ENCODE results near the gene TCP1. TPM values are rescaled to one million over a fixed set of nuclear protein-coding genes. Genes with fewer than 3 reads are reported as not detected.
A peak's percentile ranks its signal among the peaks of the same experiment; 100 is the strongest.
"Not testable (repeated sequence)": the region's sequence is repeated elsewhere in the genome, so short reads cannot be mapped to it uniquely, and the experiment has no call there.

Gene TCP1
- total and polyA plus RNA-seq, 4 donors, result 105 to 146 (median 113) TPM

DNA sequence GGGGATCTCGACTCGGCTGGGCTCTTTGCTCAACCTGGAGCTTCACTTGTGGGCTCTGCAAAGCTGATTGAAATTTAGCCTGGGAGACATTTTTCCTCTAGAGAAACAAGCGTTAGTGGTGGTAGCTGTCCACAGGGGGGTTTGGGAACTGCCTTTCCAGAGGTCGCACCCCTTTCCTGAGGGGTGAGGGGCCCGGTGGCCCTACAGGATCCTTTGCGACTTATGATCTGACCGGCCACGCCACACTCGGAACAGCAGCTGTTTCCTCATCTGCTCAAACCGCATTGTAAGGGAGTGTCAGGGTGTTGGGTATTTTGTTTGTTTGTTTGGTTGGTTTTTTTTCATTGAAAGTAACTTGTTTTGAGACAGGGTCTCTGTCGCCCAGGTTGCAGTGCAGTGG, 31.7 kb upstream of the TCP1 start:
- H3K27me3 ChIP-seq (ENCODE audit: control insufficient read depth in 1 of 2, insufficient read depth in 2 of 2, low read length in 1 of 2), result no peaks in the 10 kb centered on the region
- H3K4me3 ChIP-seq (ENCODE audit: low read length in 2 of 2), result no peak overlapping the region
- H3K4me1 ChIP-seq (ENCODE audit: control insufficient read depth in 1 of 2, insufficient read depth in 2 of 2, low read length in 2 of 2), result no peaks in the 10 kb centered on the region
- H3K9me3 ChIP-seq (ENCODE audit: control insufficient read depth, low read length), result no peaks in the 10 kb centered on the region
- ATAC-seq (ENCODE audit: low FRiP score), result no peak
- no peak overlapping the region for H3K27ac ChIP-seq (ENCODE audit: low read depth in 1 of 2, low read length in 2 of 2)
- intact Hi-C loops (cut with DNase I), result no loop called here
- no peak for DNase-seq
- WGBS, 2 donors, result 90 to 92% methylated on average over 11 of the region's 11 CpGs
- no peaks in the 10 kb centered on the region for H3K36me3 ChIP-seq (ENCODE audit: control insufficient read depth in 1 of 2, insufficient read depth in 2 of 2, low read length in 1 of 2)

- Histone ChIP-seq H3K4me1 (ENCODE audit: control insufficient read depth in 1 of 2, insufficient read depth in 2 of 2, low read length in 2 of 2) (no peaks in the 10 kb centered on the region), H3K27me3 (ENCODE audit: control insufficient read depth in 1 of 2, insufficient read depth in 2 of 2, low read length in 1 of 2) (no peaks in the 10 kb centered on the region), H3K36me3 (ENCODE audit: control insufficient read depth in 1 of 2, insufficient read depth in 2 of 2, low read length in 1 of 2) (no peaks in the 10 kb centered on the region), H3K9me3 (ENCODE audit: control insufficient read depth, low read length) (no peaks in the 10 kb centered on the region), H3K4me3 (ENCODE audit: low read length in 2 of 2) (no peak overlapping the region), H3K27ac (ENCODE audit: low read depth in 1 of 2, low read length in 2 of 2) (no peak overlapping the region)
- intact Hi-C loops (cut with DNase I), result no loop called here
- 65 to 73% methylated on average over 28 of the region's 28 CpGs for WGBS, 2 donors
- no peak for ATAC-seq (ENCODE audit: low FRiP score)
- DNase-seq, result peak in 1 of 2 donors; percentile 56
These were observed 30.7 kb upstream of the TCP1 start for GRCh38 chr6:159819932-159820640.

- intact Hi-C loops (cut with DNase I), result no loop called here
- Histone ChIP-seq H3K4me1 (ENCODE audit: control insufficient read depth in 1 of 2, insufficient read depth in 2 of 2, low read length in 2 of 2) (no peaks in the 10 kb centered on the region), H3K36me3 (ENCODE audit: control insufficient read depth in 1 of 2, insufficient read depth in 2 of 2, low read length in 1 of 2) (no peaks in the 10 kb centered on the region), H3K27ac (ENCODE audit: low read depth in 1 of 2, low read length in 2 of 2) (no peak overlapping the region), H3K4me3 (ENCODE audit: low read length in 2 of 2) (no peak overlapping the region), H3K9me3 (ENCODE audit: control insufficient read depth, low read length) (no peaks in the 10 kb centered on the region), H3K27me3 (ENCODE audit: control insufficient read depth in 1 of 2, insufficient read depth in 2 of 2, low read length in 1 of 2) (no peaks in the 10 kb centered on the region)
- ATAC-seq (ENCODE audit: low FRiP score) (no peak), DNase-seq (no peak)
- 91 to 92% methylated on average over 16 of the region's 16 CpGs for WGBS, 2 donors
These were observed 29.7 kb upstream of the TCP1 start for GRCh38 chr6:159819098-159819497.

DNA sequence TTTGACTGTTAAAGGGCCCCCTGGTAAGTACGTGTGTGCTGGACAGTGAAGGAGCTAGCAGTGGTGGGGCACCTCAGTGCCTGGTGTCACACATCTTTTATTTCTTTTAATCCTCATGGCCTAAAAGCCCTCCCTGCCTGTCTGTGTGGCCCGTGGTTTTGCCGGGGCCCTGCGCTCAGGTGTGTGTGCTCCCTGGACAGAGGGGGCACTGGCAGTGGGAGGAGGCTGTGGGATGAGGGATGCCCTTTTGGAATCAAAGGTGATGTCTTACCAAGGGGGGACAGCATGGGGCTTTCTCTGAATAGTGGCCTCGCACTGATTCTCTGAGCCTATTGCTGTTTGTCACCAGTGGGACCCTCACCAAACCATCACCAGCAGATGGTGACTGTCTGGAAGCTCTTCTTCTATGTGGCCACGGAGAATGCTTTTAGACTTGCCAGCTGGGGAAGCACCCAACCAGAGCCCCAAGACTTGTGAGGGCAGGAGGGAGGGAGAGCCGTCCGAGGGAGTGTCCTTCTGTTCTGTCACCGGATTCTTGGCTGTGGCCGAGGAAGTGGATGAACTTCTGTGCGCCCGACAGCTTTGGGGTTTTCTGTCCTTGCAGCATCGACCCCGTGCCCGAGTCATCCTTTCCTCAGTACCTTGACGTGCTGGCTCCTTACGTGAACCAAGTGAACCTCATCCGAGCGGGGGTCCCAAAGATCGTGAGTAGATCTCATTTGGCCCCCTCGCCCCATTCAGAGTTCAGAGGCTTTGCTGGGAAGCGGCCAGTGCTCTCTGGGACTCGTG, 28.7 kb upstream of the TCP1 start:
- no peak overlapping the region for H3K4me3 ChIP-seq (ENCODE audit: low read length in 2 of 2)
- no peaks in the 10 kb centered on the region for H3K36me3 ChIP-seq (ENCODE audit: control insufficient read depth in 1 of 2, insufficient read depth in 2 of 2, low read length in 1 of 2)
- no peaks in the 10 kb centered on the region for H3K4me1 ChIP-seq (ENCODE audit: control insufficient read depth in 1 of 2, insufficient read depth in 2 of 2, low read length in 2 of 2)
- 92% methylated on average over 23 of the region's 23 CpGs for whole genome bisulfite sequencing, 2 donors
- no peaks in the 10 kb centered on the region for H3K27me3 ChIP-seq (ENCODE audit: control insufficient read depth in 1 of 2, insufficient read depth in 2 of 2, low read length in 1 of 2)
- H3K27ac ChIP-seq (ENCODE audit: low read depth in 1 of 2, low read length in 2 of 2), result no peak overlapping the region
- intact Hi-C loops (cut with DNase I), result no loop called here
- ATAC-seq (ENCODE audit: low FRiP score) (no peak), DNase-seq (no peak)
- no peaks in the 10 kb centered on the region for H3K9me3 ChIP-seq (ENCODE audit: control insufficient read depth, low read length)

DNA sequence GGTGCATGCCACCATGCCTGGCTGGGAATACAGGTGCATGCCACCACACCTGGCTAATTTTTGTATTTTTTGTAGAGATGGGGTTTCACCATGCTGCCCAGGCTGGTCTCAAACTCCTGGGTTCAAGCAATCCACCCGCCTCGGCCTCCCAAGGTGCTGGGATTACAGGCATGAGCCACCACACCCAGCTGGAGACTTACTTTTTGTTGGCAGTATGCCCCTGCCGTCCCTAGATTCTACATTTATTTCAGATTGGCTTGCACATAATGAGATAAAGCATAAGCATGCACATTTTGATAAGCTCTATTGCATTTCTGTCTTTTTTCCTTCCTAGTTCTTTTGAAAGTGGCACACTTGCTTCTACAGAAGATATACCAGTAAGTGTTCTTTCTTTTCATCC, 27.4 kb upstream of the TCP1 start:
- H3K36me3 ChIP-seq (ENCODE audit: control insufficient read depth in 1 of 2, insufficient read depth in 2 of 2, low read length in 1 of 2); H3K9me3 ChIP-seq (ENCODE audit: control insufficient read depth, low read length); H3K27me3 ChIP-seq (ENCODE audit: control insufficient read depth in 1 of 2, insufficient read depth in 2 of 2, low read length in 1 of 2); H3K27ac ChIP-seq (ENCODE audit: low read depth in 1 of 2, low read length in 2 of 2); DNase-seq; H3K4me3 ChIP-seq (ENCODE audit: low read length in 2 of 2); H3K4me1 ChIP-seq (ENCODE audit: control insufficient read depth in 1 of 2, insufficient read depth in 2 of 2, low read length in 2 of 2); intact Hi-C loops (cut with DNase I); ATAC-seq (ENCODE audit: low FRiP score): not testable (repeated sequence)
- WGBS, 2 donors, result 70 to 79% methylated on average over 3 of the region's 3 CpGs

DNA sequence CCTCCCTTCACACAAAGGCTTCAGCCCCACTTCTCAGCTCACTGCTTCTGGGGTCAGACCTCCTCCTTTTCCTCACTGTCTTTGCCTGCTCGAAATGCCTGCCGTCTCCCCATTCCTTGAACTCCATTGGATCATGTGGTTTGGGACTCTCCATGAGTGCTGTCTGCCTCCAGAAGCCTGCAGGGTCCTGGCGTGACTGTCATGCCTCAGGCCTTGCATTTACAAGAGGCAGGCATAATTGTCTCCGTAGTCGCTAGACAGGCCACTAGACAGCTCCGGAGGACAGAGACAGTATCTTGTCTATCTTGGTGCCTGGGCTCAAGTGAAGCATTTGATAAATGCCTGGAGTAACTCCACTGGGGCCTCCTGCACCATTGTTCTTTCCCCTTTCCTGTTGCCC, 26.0 kb upstream of the TCP1 start:
- H3K36me3 ChIP-seq (ENCODE audit: control insufficient read depth in 1 of 2, insufficient read depth in 2 of 2, low read length in 1 of 2), result no peaks in the 10 kb centered on the region
- no peak overlapping the region for H3K27ac ChIP-seq (ENCODE audit: low read depth in 1 of 2, low read length in 2 of 2)
- ATAC-seq (ENCODE audit: low FRiP score) (no peak), DNase-seq (no peak)
- H3K9me3 ChIP-seq (ENCODE audit: control insufficient read depth, low read length), result no peaks in the 10 kb centered on the region
- no peaks in the 10 kb centered on the region for H3K4me1 ChIP-seq (ENCODE audit: control insufficient read depth in 1 of 2, insufficient read depth in 2 of 2, low read length in 2 of 2)
- no peak overlapping the region for H3K4me3 ChIP-seq (ENCODE audit: low read length in 2 of 2)
- intact Hi-C loops (cut with DNase I), result no loop called here
- WGBS, 2 donors, result 84 to 86% methylated on average over 6 of the region's 6 CpGs
- H3K27me3 ChIP-seq (ENCODE audit: control insufficient read depth in 1 of 2, insufficient read depth in 2 of 2, low read length in 1 of 2), result no peaks in the 10 kb centered on the region

- intact Hi-C loops (cut with DNase I), result no loop called here
- Histone ChIP-seq H3K27me3 (ENCODE audit: control insufficient read depth in 1 of 2, insufficient read depth in 2 of 2, low read length in 1 of 2) (no peaks in the 10 kb centered on the region), H3K4me1 (ENCODE audit: control insufficient read depth in 1 of 2, insufficient read depth in 2 of 2, low read length in 2 of 2) (no peaks in the 10 kb centered on the region), H3K36me3 (ENCODE audit: control insufficient read depth in 1 of 2, insufficient read depth in 2 of 2, low read length in 1 of 2) (no peaks in the 10 kb centered on the region), H3K27ac (ENCODE audit: low read depth in 1 of 2, low read length in 2 of 2) (no peak overlapping the region), H3K4me3 (ENCODE audit: low read length in 2 of 2) (no peak overlapping the region), H3K9me3 (ENCODE audit: control insufficient read depth, low read length) (no peaks in the 10 kb centered on the region)
- WGBS, 2 donors, result 89 to 90% methylated on average over 9 of the region's 9 CpGs
- DNase-seq (no peak), ATAC-seq (ENCODE audit: low FRiP score) (no peak)
These were observed 24.4 kb upstream of the TCP1 start for GRCh38 chr6:159813781-159814180.

GRCh38 chr6:159809149-159809548, 19.7 kb upstream of the TCP1 start:
- no peak overlapping the region for H3K4me3 ChIP-seq (ENCODE audit: low read length in 2 of 2)
- 96% methylated on average over 4 of the region's 4 CpGs for WGBS, 2 donors
- ATAC-seq (ENCODE audit: low FRiP score) (no peak), DNase-seq (peak in 1 of 2 donors; percentile 15)
- no peaks in the 10 kb centered on the region for H3K36me3 ChIP-seq (ENCODE audit: control insufficient read depth in 1 of 2, insufficient read depth in 2 of 2, low read length in 1 of 2)
- no peaks in the 10 kb centered on the region for H3K4me1 ChIP-seq (ENCODE audit: control insufficient read depth in 1 of 2, insufficient read depth in 2 of 2, low read length in 2 of 2)
- no peak overlapping the region for H3K27ac ChIP-seq (ENCODE audit: low read depth in 1 of 2, low read length in 2 of 2)
- intact Hi-C loops (cut with DNase I), result no loop called here
- no peaks in the 10 kb centered on the region for H3K9me3 ChIP-seq (ENCODE audit: control insufficient read depth, low read length)
- no peaks in the 10 kb centered on the region for H3K27me3 ChIP-seq (ENCODE audit: control insufficient read depth in 1 of 2, insufficient read depth in 2 of 2, low read length in 1 of 2)

GRCh38 chr6:159808647-159809046, 19.2 kb upstream of the TCP1 start:
- no peaks in the 10 kb centered on the region for H3K27me3 ChIP-seq (ENCODE audit: control insufficient read depth in 1 of 2, insufficient read depth in 2 of 2, low read length in 1 of 2)
- no peak for ATAC-seq (ENCODE audit: low FRiP score)
- H3K4me1 ChIP-seq (ENCODE audit: control insufficient read depth in 1 of 2, insufficient read depth in 2 of 2, low read length in 2 of 2), result no peaks in the 10 kb centered on the region
- 88 to 91% methylated on average over 6 of the region's 6 CpGs for WGBS, 2 donors
- no peaks in the 10 kb centered on the region for H3K36me3 ChIP-seq (ENCODE audit: control insufficient read depth in 1 of 2, insufficient read depth in 2 of 2, low read length in 1 of 2)
- intact Hi-C loops (cut with DNase I), result no loop called here
- H3K27ac ChIP-seq (ENCODE audit: low read depth in 1 of 2, low read length in 2 of 2), result no peak overlapping the region
- H3K4me3 ChIP-seq (ENCODE audit: low read length in 2 of 2), result no peak overlapping the region
- H3K9me3 ChIP-seq (ENCODE audit: control insufficient read depth, low read length), result no peaks in the 10 kb centered on the region
- DNase-seq, result peak in 1 of 2 donors; percentile 45

Measured in aorta (tissue), 5 donors.